GM19452 (cell line): ENCODE measurements around the gene HLA-G.
"Not testable (repeated sequence)": the region's sequence is repeated elsewhere in the genome, so short reads cannot be mapped to it uniquely, and the experiment has no call there.

Experiments
- ATAC-seq: cut with Tn5 transposase; IDR thresholded peaks from one replicate; pipeline ENCODE4 v1.9.1; 2021; ENCODE audit not compliant: unreplicated experiment

Gene HLA-G

DNA sequence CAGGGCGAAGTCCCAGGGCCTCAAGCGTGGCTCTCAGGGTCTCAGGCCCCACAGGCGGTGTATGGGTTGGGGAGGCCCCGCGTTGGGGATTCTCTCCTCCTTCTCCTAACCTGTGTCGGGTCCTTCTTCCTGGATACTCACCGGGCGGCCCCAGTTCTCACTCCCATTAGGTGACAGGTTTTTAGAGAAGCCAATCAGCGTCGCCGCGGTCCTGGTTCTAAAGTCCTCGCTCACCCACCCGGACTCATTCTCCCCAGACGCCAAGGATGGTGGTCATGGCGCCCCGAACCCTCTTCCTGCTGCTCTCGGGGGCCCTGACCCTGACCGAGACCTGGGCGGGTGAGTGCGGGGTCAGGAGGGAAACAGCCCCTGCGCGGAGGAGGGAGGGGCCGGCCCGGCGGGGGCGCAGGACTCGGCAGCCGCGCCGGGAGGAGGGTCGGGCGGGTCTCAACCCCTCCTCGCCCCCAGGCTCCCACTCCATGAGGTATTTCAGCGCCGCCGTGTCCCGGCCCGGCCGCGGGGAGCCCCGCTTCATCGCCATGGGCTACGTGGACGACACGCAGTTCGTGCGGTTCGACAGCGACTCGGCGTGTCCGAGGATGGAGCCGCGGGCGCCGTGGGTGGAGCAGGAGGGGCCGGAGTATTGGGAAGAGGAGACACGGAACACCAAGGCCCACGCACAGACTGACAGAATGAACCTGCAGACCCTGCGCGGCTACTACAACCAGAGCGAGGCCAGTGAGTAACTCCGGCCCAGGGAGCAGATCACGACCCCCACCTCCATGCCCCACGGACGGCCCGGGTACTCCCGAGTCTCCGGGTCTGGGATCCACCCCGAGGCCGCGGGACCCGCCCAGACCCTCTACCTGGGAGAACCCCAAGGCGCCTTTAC is at the start of gene HLA-G:
Gene HLA-G (plus strand): TSS at position 247 of the 892 bp plus-strand sequence. CDS start 20 bp downstream, at position 267.
- no peak for ATAC-seq

DNA sequence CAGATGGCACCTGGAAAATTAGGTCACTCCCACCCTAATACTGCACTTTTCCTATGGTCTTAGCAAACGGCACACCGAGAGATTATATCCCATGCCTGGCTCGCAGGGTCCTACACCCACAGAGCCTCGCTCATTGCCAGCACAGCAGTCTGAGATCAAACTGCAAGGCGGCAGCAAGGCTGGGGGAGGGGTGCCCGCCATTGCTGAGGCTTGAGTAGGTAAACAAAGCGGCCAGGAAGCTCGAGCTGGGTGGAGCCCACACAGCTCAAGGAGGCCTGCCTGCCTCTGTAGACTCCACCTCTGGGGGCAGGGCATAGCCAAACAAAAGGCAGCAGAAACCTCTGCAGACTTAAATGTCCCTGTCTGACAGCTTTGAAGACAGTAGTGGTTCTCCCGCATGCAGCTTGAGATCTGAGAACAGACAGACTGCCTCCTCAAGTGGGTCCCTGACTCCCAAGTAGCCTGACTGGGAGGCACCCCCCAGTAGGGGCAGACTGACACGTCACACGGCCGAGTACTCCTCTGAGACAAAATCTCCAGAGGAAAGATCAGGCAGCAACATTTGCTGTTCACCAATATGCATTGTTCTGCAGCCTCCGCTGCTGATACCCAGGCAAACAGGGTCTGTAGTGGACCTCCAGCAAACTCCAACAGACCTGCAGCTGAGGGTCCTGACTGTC is 47.5 kb upstream of the HLA-G start:
- ATAC-seq = not testable (repeated sequence)

- no peak for ATAC-seq
These were observed 38.4 kb upstream of the HLA-G start for GRCh38 chr6:29789176-29789575.

- ATAC-seq = no peak
These were observed 37.0 kb upstream of the HLA-G start for GRCh38 chr6:29790626-29791025.

DNA sequence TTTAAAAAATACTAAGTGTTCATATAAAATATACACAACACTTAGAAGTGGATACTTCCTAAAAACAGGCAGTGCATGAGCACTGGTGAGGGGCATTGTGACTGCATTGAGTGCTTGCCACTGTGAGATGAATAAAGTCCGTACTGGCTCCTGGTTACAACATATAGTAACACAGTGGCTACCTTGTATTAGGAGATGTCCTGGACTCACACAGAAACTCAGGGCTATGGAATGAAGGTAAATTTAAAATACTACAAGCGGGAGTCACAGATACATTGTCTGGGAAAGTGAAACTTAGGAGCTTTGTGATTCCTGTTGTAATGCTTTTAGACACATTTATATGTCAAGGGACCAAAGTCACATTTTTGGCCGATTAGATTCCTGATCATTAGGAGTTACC is 36.5 kb upstream of the HLA-G start:
- ATAC-seq = no peak

DNA sequence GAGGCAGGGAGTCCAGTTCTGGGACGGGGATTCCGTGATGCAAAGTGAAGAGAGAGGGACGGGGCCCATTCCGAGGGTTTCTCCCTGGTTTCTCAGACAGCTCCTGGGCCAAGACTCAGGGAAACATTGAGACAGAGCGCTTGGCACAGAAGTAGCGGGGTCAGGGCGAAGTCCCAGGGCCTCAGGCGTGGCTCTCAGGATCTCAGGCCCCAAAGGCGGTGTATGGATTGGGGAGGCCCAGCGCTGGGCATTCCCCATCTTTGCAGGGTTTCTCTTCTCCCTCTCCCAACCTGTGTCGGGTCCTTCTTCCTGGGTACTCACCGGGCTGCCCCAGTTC is 35.9 kb upstream of the HLA-G start:
- ATAC-seq = no peak

- no peak for ATAC-seq
These were observed 35.2 kb upstream of the HLA-G start for GRCh38 chr6:29792123-29793035.

DNA sequence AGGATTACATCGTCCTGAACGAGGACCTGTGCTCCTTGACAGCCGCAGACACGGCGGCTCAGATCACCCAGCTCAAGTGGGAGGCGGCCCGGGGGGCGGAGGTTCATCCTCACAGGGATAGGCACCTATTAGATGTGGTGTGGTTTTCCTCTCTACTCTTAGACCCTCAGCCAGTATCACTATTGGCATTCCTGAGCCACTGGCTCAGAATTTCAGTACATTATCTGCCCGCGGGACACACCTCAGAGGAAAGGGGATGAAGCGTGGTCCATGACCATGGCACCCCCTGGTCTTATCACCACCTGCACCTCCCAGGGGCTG is 34.6 kb upstream of the HLA-G start:
- ATAC-seq = no peak

- no peak for ATAC-seq
These were observed 33.8 kb upstream of the HLA-G start for GRCh38 chr6:29793796-29794195.

GRCh38 chr6:29796026-29796425 is 31.6 kb upstream of the HLA-G start:
- ATAC-seq = no peak

GRCh38 chr6:29797135-29797534 is 30.5 kb upstream of the HLA-G start:
- no peak for ATAC-seq

- ATAC-seq = no peak
These were observed 29.7 kb upstream of the HLA-G start for GRCh38 chr6:29797966-29798365.

- ATAC-seq = no peak
These were observed 27.4 kb upstream of the HLA-G start for GRCh38 chr6:29800254-29800653.

GRCh38 chr6:29806387-29806786 is 21.2 kb upstream of the HLA-G start:
- ATAC-seq = no peak

DNA sequence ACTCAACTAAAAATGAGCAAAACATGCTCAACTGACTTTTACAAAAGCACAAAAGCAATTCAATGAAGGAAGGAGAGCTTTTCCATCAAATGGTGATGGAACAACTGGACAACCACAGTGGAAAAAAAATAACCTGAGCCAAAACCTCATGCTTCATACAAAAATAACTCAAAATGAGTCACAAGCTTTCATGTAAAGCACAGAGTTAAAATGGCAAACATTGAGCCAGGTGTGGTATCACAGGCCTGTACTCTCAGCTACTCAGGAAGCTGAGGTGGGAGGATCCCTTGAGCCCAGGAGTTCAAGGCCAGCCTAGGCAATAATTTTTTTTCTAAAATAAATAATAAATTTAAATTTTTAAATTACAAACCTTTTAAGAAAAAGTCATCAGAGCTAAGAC is 18.4 kb upstream of the HLA-G start:
- no peak for ATAC-seq

DNA sequence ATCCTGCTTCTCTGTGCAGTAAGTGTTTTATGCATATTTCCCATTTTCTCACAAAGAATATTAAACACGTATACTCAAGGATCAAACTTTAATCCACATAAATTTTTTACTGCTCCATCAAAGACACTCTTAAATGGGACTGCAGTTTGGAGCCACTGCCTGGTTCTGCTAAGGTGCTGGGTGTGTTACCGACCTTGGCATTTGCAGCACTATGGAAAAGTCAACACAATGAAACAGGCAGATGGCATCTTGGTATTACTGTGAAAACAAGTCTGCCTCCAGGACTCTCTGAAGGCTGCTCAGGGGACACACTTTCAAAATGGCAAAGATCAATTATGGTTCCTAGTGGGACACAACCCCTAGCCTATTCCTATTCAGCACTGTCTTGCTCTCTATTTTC is 17.3 kb upstream of the HLA-G start:
- no peak for ATAC-seq

DNA sequence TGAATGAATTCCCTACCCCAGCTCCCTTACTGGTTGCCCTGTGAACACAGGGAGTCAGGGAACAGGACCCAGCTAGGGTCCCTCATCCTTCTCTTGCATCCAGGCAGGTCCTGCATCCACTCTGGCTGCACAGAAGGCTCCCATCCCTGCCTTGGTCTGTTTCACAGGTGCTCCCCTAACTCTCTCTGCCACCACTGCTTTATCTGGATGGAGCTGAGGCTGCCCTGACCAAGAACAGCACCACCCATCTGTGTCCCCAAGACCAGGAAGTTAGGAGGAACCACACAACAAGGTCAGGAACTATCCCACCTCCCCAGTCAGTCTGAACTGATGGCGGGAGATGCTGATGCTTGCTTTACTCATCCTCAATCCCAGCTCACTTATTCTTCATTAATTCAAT is 16.2 kb upstream of the HLA-G start:
- ATAC-seq = no peak

GRCh38 chr6:29813066-29813465 is 14.6 kb upstream of the HLA-G start:
- ATAC-seq = no peak

GRCh38 chr6:29813809-29814208 is 13.8 kb upstream of the HLA-G start:
- no peak for ATAC-seq

GRCh38 chr6:29814379-29815117 is 13.1 kb upstream of the HLA-G start:
- ATAC-seq = no peak
